Choroid plexus epithelial cell (primary cell): ENCODE results near the gene PUS1.
A peak's percentile ranks its signal among the peaks of the same experiment; 100 is the strongest.

Experiments
- DNase-seq: peaks from one replicate; pipeline ENCODE4 v3.0.0-alpha.2; 2010; ENCODE audit warnings: low read depth
- H3K4me3 ChIP-seq: 2 replicates; pipeline ENCODE4 v1.5.1; 2011; ENCODE audit warnings: low read depth, mild to moderate bottlenecking, control low read depth, low read length, moderate library complexity
- TF ChIP-seq, protein P1 (sequence below): conservative IDR thresholded peaks from 2 replicates; pipeline ENCODE4 v1.5.1; 2011; ENCODE audit warnings: low read depth, mild to moderate bottlenecking, control low read depth, inconsistent platforms, low read length, moderate library complexity

Gene PUS1

DNA sequence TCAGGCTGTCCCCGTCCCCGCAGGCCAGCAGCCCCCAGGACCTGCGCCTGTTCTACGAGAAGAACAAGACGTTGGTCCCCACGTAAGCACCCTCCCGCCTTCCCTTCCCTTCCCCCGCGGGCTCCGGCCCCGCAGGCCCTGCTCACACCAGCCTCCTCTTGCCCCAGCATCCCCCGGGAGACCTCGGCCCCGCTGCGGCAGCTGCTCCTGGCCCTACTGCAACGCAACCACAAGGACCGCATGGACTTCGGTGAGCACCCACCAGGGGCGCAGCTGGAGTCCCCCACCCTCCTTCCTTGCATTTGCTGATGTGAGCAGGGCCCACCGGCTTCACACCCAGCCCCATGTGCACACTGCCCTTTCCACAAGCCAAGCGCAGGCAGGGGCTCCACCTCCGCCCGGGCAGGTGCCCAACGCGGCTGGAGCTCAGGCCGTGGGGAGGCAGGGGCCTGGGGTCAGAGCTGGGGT lies 19.3 kb upstream of the PUS1 start:
- TF ChIP-seq, protein P1, sequence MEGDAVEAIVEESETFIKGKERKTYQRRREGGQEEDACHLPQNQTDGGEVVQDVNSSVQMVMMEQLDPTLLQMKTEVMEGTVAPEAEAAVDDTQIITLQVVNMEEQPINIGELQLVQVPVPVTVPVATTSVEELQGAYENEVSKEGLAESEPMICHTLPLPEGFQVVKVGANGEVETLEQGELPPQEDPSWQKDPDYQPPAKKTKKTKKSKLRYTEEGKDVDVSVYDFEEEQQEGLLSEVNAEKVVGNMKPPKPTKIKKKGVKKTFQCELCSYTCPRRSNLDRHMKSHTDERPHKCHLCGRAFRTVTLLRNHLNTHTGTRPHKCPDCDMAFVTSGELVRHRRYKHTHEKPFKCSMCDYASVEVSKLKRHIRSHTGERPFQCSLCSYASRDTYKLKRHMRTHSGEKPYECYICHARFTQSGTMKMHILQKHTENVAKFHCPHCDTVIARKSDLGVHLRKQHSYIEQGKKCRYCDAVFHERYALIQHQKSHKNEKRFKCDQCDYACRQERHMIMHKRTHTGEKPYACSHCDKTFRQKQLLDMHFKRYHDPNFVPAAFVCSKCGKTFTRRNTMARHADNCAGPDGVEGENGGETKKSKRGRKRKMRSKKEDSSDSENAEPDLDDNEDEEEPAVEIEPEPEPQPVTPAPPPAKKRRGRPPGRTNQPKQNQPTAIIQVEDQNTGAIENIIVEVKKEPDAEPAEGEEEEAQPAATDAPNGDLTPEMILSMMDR, result no peak
- H3K4me3 ChIP-seq, result no peak overlapping the region
- DNase-seq, result no peak

DNA sequence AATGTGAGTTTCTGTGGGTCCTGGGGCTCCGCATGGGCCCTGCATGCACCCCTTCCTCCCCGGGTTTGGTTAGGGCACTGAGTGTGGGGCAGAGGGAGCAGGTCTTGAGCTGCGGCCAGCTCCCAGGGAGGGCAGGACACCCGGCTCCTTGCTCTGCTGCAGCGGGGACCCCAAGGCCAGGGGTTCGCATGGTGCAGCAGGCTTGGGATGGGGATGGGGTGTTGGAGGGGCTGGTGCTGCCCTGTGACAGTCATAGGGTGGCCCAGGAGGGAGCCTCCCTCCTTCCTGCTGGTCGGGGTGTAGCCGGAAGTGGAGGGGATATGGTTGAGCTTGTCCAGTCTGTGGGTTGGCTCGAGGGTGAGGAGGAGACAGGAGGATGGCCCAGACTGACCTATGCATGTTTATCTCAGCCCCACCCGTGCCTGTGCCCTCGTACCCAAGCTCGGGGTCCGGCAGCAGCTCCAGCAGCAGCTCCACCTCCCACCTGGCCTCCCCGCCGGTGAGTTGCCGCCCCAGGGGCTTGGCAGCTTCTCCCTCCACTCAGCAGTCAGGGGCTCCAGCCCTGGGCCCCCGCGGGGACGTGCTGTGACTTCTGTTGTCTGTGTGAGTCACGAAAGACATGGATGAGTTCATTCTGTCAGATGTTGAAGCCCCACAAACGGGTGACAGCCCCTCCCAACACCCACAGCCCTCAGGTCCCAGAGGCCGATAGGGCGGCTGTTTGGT lies 18.6 kb upstream of the PUS1 start:
- no peak overlapping the region for H3K4me3 ChIP-seq
- TF ChIP-seq, protein P1, result no peak
- no peak for DNase-seq

DNA sequence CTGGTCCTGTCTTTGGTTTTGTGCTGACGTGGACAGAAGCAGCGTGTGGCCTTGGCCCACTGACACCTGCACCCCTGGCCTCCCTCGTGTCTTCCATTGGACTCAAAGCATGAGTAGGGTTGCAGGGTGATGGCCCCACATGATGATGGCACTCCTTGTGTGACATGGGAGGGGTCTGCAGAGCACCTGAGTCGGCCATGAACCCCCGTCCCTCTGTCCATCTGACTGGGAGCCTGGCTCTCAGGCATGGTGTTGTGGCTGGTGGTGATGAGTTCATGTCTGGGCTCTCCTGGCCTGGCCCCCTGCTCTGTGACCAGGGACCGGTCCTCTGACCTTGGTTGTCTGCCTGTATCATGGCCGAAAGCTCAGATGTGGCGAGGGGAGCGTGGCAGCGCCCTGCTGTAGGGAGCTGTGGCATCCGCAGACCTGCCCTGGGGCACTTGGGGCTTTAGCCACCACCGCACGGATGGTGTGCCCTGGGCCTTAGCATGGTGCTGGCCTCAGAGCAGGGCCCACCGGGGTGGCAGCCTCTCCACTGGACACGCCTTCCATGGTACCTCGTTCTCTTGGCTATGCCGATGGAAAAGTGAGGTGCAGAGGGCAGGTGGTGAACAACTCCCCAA lies 17.9 kb upstream of the PUS1 start:
- no peak for DNase-seq
- TF ChIP-seq, protein P1, result no peak
- no peak overlapping the region for H3K4me3 ChIP-seq

DNA sequence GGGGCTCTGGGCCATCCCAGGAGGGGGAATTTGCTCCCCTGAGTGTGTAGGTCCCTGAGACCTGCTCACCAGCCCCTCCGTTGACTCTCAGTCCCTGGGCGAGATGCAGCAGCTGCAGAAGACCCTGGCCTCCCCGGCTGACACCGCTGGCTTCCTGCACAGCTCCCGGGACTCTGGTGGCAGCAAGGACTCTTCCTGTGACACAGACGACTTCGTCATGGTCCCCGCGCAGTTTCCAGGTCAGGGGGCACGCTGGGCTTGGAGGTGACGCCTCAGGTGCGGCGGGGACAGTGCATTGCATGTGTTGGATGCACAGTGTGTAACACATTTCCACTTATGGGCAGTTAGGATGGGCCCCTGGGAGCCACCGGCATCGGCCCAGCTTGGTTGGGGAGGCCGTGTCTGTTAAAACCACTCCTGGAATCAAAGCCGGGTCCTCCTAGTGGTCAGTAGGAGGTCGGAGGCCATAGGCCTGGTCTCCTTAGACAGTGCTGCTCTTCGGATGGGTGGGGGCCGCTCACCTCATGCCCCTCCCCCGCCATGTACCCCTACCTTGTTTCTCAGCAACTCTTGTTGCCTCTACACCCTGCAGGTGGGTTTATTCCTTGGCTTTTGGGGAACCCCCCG lies 17.1 kb upstream of the PUS1 start:
- no peak overlapping the region for H3K4me3 ChIP-seq
- TF ChIP-seq, protein P1, result no peak
- DNase-seq, result no peak

DNA sequence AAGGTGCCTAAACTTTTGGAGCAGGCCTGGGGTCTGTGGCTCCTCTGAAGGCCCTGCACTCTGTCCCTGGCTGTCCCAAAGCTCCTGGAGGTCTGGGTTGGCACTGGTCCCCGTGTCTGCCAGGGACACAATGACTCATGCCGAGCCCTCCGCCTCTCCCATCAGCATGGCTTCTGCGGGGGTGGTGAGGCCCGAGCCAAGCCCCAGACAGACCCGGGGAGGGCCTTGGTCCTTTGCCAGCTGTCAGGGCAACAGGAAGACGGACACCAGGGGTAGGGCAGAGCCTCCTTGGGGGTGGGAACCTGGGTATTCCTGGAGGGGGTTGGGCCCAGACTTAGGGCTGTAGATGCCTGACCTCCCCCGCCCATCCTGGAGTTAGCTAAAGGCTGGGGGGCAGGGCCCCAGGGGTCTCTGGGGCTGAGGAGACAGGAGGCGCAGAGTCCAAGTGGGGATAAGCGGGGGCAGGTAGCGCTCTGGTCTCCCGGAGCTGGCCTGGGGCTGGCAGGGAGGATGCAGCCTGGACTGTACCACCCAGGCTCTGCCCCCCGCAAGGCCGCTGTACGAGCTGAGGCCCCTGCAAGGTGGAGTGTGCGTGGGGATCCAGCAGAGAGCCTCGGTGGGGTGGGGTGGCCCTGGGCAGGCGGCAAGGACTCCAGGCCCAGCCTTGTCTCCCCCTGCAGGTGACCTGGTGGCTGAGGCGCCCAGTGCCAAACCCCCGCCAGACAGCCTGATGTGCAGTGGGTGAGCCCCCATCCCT lies 16.4 kb upstream of the PUS1 start:
- peak; percentile 80 for DNase-seq
- no peak overlapping the region for H3K4me3 ChIP-seq
- TF ChIP-seq, protein P1, result peak; percentile 17

DNA sequence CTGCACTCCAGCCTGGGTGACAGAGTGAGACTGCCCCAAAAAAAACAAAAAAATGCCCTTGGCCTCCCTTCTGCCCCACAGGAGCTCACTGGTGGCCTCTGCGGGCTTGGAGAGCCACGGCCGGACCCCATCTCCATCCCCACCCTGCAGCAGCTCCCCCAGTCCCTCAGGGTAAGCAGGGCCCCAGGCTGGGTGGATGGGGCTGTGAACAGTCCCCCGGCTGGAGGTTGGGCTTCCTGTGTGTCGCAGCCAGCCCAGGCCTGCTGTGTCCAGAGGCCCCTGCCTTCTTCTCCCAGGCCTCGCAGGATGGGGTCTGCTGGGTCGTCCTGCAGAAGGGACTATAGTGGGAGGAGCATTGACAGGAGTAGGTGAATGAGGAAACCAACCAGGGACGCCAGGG lies 15.4 kb upstream of the PUS1 start:
- TF ChIP-seq, protein P1, result no peak
- H3K4me3 ChIP-seq, result no peak overlapping the region
- no peak for DNase-seq
